SK-MEL-5 (cell line): Measurements from ENCODE around the gene MROH7. TPM values are rescaled to one million over a fixed set of nuclear protein-coding genes. Genes with fewer than 3 reads are reported as not detected.

Experiments
- DNase-seq: peaks from one replicate; pipeline ENCODE4 v3.0.0-alpha.2; 2016; ENCODE audit warnings: low read depth, low spot score
- in situ Hi-C: cut with HindIII; loops from 2 replicates; pipeline ENCODE4 v1.10.0; 2016; ENCODE audit warnings: low sequenced_read_pairs, high pct_unique_total_duplicates, low pct_unique_long_range_greater_than_20kb
- total RNA-seq: library from RNA; depleted of rRNA; stranded (reverse); fragments of >200 nt; shearing (Covaris generic); gene quantifications from 2 replicates; pipeline ENCODE4 v1.2.3, GENCODE V29; 2014

The MROH7 gene
- total RNA-seq, 1 experiment from 2014 or later = 0.11 TPM

GRCh38 chr1:54671985-54672608 is 30.5 kb downstream of the MROH7 start:
- DNase-seq = peak; percentile 64
- in situ Hi-C loops = no loop called here

DNA sequence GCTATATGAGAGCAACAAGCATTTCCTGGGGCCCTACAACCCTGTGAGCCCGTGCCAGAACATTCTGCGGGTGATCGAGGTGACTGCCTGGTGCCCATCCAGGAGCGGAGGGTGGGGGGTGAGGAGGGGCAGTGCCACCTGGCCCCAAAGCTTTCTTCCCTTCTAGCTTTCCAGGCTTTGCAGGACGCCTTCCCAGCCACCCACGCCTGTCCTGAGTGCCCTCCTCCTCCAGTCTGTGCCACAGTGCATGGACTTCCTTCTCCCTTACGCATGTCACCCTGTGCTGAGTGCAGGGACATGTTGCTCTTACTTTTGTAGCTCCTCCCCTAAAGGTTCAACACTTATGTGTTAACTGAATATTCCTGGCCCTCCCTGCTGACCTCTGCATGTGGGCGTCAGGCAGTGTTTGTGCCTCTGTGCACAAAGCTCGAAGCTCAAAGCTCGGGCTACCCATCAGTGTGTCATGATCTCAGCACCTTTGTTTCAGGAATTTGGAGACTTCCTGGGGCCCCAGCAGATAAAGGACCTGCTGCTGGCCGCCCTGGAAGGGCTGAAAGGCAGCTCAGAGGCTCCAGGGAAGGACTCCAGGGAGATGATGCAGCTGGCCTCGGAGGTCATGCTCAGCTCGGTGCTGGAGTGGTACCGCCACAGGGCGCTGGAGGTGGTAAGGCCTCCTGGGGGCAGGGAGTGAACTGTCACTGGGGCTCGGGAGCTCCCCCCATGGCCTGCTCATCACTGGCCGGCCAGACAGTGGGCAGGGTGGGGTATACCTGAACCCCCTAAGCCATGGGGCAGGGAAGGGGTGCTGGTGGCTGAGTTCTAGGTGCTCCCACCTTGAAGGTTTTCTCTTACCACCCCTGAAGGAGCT is 37.4 kb downstream of the MROH7 start:
- in situ Hi-C loops = no loop called here
- no peak for DNase-seq

GRCh38 chr1:54679706-54680105 is 38.1 kb downstream of the MROH7 start:
- in situ Hi-C loops = no loop called here

GRCh38 chr1:54680387-54680786 is 38.8 kb downstream of the MROH7 start:
- in situ Hi-C loops = no loop called here
- DNase-seq = no peak

More at GRCh38 chr1:54679706-54680105, 38.1 kb downstream of the MROH7 start:
- DNase-seq = no peak

GRCh38 chr1:54681358-54681757 is 39.8 kb downstream of the MROH7 start:
- in situ Hi-C loops = no loop called here
- DNase-seq = no peak

- in situ Hi-C loops = no loop called here
- no peak for DNase-seq
Measured at GRCh38 chr1:54683453-54683852, 41.9 kb downstream of the MROH7 start.

DNA sequence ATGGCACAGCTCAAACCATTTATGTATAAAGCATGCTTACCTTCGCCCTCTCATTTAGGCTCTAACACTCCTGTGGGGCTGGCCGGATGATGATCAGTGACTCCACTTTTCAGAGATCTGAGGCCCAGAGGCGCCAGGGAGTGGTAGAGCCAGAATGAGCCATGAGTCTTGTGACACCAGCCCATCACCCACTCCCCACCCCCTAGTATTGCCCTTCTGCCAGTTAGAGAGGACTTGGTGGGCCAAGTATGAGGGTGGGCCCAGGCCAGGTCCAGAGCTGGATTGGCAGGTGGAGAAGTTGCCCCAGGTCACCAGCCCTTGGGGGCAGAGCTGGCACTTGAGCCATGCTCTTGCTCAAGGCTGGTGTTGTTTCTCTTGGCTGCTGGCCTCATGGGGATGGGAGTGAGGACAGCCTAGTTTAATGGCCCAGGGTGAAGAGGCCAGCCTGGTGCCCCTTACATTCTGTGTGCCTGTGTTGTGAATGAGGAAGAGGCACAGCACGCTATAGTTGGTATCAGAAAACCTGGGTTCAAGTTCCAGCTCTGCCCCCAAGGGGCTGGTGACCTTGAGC is 43.8 kb downstream of the MROH7 start:
- in situ Hi-C loops = no loop called here

DNA sequence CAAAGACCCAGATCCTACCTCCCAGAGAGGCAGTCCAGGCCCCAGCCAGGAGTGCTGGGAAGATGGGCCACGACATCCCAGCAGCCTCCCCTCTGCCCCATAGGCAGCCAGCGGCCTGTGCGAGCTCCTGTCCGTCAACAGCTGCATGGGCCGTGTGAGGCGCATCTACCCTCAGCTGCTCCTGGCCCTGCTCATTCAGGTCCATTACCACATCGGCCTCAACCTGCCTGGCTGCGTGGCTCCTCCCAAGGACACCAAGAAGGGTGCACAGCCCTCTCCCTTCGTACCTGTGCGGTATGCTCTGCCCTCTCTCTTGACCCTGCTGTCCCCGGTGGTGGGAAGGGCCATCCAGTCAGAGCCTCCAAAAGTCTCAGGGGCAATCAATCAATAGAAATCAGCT is 44.6 kb downstream of the MROH7 start:
- DNase-seq = no peak
- in situ Hi-C loops = no loop called here

More for the DNA sequence above, 43.8 kb downstream of the MROH7 start:
- DNase-seq = no peak

GRCh38 chr1:54694771-54695170 is 53.2 kb downstream of the MROH7 start:
- no peak for DNase-seq
- in situ Hi-C loops = no loop called here

DNA sequence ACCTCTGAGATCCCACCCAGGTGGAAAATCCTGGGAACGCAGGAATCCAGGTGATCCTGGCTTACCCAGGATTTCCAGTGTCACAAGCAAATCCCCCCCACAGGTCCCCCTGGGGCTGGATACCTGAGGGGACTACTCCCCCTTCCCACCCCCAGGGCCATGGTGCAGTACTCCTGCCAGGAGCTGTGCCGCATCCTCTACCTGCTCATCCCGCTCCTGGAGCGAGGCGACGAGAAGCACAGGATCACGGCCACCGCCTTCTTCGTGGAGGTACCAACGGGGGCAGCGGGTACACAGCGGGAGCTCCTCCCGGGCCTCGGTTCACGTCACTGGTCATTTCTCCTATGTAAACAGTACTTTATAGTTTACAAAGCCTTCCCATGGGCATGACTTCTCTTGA is 53.6 kb downstream of the MROH7 start:
- no peak for DNase-seq
- in situ Hi-C loops = no loop called here

GRCh38 chr1:54695764-54696163 is 54.2 kb downstream of the MROH7 start:
- DNase-seq = no peak
- in situ Hi-C loops = no loop called here

DNA sequence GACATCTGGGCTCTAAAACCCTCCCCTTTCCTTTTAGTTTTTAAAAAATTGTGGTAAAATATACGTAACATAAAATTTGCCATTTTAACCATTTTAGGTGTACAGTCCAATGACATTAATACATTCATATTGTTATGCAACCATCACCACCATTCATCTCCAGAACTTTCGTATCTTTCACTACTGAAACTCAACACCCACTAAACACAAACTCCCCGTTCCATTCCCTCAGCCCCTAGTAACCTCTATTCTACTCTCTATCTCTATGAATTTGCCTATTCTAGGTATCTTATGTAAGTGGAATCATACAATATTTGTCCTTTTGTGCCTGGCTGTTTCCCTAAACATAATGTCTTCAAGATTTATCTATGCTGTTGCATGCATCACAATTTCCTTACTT is 54.7 kb downstream of the MROH7 start:
- in situ Hi-C loops = no loop called here

GRCh38 chr1:54697896-54698295 is 56.3 kb downstream of the MROH7 start:
- in situ Hi-C loops = no loop called here

More for the DNA sequence above, 54.7 kb downstream of the MROH7 start:
- no peak for DNase-seq

DNA sequence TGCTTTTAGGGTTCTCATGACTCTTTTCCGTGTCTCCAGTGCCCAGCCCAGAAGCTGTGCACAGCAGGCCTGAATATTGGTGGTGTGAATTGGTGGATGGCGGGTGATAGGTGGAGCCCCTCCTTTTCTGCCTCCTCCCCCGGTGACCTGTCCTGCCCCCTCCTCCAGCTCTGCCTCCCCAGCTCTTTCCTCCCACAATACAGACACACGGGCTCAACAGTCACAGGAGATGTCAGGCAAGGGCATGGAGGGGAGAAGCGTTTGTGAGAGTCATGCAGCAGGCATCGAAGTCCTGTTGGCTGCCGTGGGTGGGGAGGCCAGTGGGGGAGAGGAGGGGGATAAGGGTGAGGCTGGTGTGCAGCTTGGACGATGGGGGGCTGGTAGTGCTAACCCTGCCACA is 56.8 kb downstream of the MROH7 start:
- no peak for DNase-seq
- in situ Hi-C loops = no loop called here

More at GRCh38 chr1:54697896-54698295, 56.3 kb downstream of the MROH7 start:
- no peak for DNase-seq

DNA sequence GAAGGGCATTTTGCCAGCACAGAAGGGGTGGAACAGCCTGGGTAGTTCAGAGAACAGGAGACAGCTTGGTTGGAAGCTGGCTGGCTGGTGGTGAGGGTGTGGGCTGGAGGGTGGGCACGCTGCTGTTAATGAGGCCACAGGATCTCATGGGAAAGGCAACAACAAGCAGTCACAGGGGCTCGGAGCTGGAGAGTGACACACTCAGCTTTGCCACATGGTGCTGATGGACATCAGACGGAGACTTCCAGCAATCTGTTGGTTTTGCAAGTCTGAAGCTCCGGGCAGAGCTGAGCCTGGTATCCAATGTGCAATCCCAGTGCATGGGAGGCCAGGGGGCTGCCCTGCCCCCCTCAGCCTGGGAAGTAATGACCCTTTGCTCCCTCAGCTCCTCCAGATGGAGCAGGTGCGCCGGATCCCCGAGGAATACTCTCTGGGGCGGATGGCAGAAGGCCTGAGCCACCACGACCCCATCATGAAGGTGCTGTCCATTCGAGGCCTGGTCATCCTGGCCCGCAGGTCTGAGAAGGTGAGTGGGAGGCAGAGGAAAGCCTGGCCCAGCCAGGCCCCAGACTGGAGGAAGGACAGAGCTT is 58.4 kb downstream of the MROH7 start:
- no peak for DNase-seq
- in situ Hi-C loops = no loop called here

GRCh38 chr1:54701066-54701465 is 59.5 kb downstream of the MROH7 start:
- no peak for DNase-seq
- in situ Hi-C loops = no loop called here

DNA sequence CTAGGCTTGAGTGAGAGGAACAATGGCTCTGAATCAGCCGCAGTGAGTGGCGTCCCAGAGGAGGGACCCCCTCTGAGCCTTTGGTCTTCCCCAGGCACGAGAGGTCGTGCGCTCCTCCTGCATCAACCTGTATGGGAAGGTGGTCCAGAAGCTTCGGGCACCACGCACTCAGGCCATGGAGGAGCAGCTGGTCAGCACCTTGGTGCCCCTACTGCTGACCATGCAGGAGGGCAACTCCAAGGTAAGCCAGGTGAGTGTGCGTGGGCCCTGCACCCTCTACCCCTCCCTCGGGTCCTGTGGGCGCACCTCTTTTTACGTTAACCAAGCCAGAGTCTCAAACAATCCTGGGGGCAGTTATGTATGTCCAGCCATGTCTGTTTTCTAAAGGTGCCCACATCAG is 60.4 kb downstream of the MROH7 start:
- in situ Hi-C loops = no loop called here
- no peak for DNase-seq

- in situ Hi-C loops = no loop called here
- no peak for DNase-seq
Measured at GRCh38 chr1:54703471-54703870, 61.9 kb downstream of the MROH7 start.
